ENCODE results near the gene ABCB9. TPM values are rescaled to one million over a fixed set of nuclear protein-coding genes. Genes with fewer than 3 reads are reported as not detected.
"Not testable (repeated sequence)": the region's sequence is repeated elsewhere in the genome, so short reads cannot be mapped to it uniquely, and the experiment has no call there.

Gene ABCB9
- total RNA-seq, 1 donor from 2014 or later = 4.1 TPM

DNA sequence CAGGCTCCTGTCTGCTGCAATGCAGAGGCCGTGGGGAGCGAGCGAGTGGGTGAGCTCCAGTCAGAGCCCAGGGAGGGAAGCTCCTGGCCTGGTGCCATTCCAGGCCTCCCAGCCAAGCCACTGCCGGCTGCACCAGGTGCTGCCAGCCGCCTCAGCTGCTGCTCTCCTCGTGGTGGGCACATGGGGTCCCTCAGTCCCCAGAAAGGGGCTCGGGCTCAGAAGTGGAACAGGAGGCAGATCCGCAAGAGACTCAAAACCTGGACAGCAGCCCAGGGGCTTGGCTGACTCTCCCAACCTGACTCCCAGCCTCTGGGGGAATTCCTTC is 2.4 kb downstream of the ABCB9 start:
- DNase-seq = peak; percentile 84

DNA sequence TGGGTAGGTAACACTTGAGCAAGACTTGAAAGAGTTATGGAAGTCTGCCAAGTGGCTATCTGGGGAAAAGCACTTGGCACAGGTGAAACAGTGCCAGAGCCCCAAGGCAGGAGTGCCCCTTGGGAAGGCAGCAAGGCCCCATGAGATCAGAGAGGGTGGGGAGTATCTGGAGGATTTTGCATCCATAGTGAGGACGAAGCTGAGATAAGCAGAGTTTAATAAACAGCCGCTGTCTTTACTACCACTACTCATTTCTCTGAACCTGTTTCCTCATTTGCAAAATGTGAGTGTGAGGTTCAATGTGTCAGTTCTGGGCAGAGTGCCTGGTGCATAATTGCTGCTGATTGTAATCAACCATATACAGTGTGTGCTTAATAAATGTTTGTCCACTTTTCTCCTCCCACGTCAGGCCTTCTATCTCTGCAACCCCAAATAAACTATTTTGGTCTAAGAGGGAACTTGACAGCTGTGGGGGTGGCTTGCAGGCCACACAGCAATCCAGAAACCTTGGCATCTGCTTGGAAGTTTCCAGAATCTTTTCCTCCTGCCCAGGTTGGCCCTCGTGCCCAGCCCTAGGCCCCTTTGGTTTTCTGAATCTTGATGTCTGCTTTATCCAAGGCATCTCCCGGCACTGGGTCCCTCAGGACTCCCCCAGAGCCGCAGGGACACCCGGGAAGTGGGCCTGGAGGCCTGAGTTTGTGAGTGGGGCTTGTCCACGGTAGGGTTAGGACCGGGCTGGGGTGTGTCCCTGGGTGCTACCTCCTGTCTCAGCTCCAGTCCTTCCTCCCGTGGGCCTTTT is 4.5 kb downstream of the ABCB9 start:
- no peak for DNase-seq

DNA sequence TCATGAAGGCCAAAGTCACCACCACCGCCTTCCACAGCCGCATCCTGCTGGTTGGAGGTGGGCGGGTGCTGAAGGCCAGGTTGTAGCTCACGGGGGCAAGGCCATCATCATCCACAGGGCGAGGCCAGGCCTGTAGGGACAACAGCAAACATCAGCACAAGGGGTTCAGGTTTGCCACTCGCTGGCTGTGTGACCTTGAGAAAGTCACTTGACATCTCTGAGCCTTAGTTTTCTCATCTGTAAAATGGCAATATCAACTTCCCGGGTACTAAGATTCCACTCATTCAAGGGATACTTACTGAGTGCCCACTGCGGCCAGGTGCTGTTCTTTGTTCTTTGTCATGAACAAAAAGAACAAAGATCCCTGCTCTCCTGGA is 6.1 kb downstream of the ABCB9 start:
- no peak for DNase-seq

DNA sequence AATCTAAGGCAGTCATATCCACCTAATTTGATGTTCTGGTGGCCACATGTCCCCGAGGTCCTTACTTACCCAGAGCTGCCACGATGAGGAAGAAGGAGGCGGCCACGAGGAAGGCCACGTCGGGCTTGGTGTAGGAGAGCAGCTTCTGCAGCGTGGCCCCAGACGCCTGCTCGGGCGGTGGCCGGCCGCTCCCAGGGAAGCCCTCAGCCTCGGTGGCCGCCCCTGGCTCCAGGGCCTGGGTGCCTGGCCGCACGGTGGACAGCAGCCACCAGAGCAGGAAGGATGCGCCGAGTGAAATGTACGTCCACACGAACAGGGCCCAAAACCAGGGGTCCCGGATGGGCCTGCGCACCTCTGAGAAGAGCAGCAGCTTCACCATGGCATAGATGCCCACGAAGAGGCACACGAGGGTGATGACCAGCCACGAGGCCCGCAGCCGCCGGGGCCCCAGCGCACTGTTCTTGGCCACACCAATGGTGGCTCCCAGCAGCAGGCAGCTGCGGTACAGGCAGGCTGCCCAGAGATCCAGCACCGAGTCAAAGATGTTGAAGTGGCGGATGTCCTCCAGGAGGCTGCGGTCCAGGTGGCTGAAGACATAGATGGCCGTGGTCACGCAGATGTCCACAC is 6.6 kb downstream of the ABCB9 start:
- no peak for DNase-seq

DNA sequence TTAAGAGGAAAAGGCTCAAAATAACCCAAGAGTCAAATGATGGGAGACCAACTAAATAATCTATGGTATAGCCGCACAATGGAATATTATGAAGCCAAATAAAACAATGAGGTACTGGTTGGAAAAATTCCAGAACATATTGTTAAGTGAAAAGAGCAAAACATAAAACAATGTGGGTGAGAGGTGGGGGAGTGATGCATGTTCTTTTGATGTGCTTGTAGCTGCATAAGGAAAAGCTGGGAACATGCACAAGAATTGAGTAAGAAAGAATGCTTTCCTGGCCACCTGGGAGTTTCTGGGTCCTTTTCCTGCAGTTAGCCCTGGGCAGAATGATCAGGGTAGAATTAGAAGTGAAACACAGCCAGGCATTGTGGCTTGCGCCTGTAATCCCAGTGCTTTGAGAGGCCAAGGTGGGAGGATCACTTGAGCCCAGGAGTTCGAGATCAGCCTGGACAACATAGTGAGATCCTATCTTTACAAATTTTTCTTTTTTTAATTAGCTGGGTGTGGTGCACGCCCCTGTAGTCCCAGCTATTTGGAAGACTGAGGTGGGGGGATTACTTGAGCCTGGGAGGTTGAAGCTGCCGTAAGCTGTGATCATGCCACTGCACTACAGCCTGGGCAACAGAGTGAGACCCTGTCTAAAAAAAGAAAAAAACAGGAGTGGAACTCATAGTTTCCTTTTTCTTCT is 7.9 kb downstream of the ABCB9 start:
- no peak for DNase-seq

DNA sequence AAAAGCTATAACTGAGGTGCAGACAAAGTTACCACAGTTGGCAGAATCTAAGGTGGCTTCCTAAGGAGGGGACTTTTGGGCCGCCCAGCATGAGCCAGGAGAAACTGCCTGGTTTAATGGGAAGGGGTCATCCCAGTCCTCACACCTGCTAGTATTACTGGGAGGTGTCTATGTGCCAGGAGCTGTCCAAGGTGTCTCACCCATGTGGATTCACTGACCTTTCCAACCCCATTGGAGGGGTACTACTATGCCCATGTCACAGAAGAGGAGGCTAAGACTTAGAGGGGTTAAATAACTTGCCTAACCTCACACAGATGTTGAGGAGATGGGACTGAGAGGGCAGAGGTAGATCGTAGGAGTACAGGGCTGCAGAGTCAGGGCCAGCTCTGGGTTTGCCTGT is 10.2 kb downstream of the ABCB9 start:
- DNase-seq = no peak

DNA sequence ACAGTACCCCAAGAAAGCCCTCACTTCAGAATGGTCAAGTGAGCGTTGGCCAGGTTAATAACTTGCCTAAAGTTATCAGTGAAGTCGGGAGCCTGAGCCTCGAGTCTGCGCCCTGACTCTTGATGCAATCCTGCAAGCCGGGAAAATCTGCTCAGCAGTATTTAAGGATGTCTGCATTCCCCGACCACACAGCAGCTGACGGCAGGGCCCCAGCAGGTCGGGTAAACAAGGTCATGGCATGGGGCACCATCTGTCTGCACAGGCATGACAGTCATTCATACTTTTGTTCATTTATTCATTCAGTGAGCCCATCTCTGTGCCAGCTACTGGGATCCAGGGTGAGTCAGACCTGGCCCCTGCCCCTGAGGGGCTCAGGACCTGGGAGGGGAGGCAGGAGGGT is 11.1 kb downstream of the ABCB9 start:
- peak; percentile 59 for DNase-seq

DNA sequence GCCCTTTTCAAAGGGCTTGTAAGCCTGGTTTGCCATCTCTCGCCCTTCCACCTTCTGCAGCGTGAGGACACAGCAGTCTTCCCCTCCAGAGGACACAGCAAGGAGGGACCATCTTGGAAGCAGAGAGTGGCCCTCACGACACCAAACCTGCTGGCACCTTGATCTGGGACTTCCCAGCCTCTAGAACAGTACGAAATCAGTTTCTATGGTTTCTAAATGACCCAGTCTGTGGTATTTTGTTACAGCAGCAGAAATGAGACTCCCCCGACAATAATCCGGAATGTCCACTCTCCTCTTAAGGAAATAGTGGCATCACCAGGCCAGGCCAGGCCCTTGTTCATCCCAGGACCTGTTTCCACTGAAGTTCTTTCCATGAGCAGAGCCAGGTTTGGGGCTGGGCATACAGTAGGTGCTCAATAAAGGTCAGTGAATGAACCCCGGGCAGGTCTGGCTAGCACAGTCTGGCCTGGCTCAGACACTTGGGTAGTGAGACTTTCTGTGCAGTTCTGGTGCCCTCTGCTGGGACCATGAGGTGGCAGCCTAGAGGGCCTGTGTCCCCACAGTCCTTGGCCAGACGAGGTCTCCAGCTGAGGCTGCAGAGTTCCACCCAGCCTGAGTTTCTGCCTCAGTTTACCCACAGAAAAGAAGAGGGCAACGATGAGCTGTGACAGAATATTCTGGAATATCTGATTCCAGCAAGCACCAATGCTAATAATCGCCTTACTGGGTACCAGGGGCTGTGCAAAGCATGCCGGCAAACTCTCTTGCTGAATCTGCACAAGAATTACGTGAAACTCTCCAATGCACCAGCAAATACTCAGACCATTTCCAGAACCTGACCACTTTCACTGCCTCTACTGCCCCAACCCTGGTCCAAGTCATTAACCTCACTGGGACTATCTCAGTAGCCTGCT is 14.0 kb downstream of the ABCB9 start:
- DNase-seq = peak; percentile 88

DNA sequence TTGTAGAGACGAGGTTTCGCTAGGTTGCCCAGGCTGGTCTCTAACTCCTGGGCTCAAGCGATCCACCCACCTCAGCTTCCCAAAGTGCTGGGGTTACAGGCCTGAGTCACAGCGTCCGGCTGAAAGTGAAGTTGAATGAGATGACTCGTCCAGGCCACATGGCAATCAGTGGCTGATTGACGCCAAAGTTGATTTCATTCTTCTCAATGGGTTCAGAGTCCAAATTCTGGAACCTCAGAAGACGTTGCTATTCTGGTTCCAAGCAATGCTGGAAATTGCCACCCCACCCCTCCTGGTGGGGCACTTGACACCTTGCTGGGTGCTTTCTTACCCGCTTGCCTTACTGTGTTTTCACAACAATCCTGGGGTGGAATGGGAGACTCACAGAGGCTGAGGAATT is 14.9 kb downstream of the ABCB9 start:
- no peak for DNase-seq

DNA sequence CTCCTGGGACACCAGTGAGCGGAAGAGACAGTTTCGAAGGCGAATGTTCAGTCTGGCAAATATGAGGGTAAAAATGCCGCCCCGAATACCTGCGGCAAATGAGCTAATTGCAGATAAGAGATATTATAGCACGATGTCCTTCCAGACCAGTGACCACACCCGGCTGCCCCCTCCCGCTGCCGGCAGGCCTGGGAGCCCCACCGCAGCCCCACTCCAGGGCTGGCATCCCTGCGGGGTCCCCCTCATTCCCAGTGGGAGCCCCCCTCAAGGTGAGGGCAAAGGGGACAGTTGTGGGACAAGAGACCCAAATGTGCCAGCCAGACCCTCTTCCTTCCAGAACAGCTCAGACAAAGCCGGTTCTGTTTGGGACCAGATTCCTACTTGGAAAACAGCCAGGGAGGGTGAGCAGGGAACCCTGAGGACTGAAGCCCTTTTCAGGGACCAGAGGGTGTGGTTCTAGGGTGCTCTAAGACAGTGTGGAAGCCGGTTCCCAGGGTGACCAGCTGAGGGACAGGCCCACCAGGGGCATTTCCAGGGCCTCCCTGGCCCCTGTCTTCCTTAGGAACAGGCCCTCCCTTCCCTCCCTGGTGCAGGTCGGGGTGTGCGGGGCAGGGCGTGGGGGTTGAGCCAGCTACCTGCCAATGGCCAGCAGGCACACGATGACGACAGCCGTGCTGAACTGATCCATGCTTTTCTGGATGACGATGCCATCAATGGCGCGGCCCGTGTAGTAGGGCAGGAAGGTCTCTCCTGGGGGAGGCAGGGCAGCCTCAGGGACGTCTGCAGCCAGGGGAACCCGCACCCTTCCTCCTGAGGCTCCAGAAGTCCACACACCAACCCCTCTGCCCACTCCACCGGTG is 16.2 kb downstream of the ABCB9 start:
- DNase-seq = no peak

DNA sequence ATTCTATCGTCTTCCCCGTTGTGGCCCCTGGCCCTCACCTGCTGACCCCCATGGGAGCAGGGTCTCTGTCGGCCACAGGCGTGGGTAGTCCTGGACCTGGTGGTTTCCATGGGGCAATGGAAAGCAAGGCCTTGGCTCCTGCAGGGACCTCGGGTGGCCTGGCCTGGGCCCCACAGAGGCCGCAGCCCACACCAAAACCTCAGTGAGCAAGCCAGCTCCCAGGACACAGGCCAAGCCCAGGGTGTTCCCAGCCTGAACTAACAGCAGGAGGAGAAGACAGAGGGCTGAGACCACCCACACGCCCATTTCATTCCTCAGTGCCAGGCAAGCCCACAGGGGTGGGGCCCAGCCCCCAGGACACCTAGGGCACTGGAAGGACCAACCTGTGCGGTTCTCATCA is 16.9 kb downstream of the ABCB9 start:
- no peak for DNase-seq

DNA sequence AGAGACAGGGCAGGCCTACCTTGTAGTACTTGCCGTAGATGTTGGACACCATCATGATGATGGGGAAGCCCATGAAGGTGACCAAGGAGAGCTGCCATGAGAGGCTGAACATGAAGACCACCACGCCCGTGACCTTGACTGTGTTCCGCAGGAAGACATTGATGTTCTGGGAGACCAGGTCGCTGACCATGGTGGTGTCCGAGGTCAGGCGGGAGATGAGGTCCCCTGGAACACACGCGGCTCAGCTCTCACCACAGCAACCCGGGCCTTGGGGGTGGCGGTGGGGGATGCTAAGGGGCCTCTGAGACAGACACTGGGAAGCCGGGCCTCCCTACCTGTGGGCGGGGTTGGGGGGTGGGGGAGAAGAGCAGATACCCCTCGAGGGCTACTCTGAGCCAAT is 17.7 kb downstream of the ABCB9 start:
- no peak for DNase-seq

DNA sequence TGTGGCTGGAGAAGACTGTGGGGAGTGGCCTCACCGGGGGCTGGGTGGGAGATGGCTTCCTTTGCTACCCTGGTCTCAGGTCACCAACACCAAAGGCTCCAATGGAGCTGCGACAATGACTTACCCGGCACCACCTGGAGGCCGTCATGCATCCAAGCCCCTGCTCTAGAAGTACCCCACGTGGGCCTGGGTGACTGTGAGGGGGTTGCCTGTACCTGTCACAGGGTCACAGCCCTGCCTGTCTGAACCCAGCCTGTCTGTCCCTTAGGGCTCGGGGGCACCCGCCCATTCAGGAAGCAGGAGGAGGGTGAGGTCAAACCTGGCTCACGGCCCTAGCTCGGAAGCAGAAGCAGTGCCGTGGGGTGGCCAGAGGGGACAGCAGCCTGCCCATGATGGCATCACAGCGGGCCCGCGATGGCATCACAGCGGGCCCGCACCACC is 18.9 kb downstream of the ABCB9 start:
- no peak for DNase-seq

DNA sequence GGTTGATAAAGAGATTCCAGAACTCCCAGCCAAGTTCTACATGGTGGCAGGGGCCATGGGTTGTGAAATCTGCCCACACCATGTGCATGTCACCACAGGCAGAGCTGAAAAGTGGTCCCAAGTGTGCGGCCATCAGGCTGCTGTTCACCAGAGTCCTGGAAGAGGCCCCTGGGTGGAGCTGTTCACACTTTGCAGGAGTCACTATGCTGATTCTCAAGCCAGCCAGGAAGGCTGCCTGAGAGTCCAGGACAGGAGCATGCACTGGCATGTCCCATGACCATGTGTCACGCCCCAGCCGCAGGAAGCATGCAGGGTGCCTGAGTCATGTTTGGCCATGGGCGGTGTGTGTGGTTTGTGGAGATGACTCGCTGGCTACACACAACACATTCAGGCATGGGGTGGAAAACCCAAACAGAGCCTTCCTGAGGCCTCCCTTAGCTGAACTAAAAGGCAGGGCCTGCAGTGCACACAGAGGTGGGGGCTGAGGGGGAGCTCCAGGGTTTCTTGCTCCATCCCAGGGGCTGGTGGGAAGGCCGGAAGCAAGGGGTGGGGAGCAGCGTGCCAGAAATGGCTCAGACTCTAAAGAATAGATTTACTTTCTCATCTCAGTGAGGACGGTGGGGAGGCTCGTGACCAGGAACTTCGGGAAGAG is 19.4 kb downstream of the ABCB9 start:
- peak; percentile 57 for DNase-seq

DNA sequence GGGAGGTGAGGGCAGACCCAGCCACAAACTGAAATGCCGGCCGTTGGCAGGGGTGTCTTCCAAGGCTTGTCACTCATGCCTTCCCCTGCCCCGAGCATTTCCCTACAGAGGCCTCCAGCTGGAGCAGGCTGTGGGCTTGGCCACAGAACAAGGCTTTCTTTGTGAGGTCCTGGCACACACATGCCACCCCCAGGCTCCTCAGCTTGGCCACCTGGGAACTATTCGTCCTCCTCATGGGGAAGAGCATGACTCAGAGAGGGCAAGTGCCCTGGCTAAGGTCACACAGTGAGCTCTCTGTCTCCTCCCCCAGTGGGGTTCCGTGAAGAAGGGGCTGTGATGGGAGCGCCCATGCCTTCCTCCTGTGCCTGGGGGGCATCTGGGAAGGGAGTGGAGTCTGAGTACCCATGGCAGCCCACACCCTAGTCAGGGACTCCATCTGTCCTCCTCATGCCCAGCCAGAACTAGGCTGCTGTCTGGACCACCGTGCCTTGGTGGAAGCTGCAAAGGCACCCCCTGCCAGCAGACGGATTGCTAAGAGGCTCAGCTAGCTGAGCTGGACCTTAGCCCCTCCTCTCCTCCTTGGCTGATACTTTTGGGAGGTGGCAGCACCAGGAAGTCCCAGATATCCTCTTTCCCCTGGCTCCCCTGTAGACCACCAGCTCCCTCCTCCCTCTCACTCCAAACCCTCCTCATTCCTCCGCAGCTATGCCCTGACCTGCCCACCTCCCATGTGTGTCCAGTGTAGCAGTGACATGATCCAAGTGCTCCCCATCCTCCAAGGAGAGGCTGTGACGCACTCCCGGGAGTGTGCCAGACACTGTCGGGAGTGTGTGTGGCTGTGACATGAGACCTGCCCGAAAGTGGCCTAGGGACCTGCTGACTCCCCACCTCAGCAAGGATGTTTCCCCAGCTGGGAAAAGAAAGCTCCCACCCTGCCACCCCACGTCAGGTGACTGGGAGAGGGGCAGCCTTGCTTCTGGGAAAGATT is 21.4 kb downstream of the ABCB9 start:
- DNase-seq = peak; percentile 83

DNA sequence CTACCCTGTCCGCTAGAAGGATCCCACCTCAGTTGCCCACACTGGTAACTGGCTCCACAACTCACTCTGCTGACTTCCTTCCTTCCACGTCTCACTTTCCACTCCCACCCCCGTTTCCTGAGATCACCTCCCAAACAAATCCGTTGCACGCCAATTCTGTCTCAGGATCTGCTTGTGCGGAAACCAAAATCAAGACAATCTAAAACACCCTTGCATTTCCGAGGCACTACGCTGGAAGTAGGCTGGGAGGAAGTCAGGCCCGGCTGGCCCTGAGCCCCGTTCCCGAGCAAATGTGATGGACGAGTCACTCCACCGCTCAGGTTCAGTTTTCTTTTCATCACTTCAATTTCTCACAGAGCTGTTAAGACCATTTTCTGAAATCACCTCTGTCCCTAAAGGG is 23.1 kb downstream of the ABCB9 start:
- no peak for DNase-seq

DNA sequence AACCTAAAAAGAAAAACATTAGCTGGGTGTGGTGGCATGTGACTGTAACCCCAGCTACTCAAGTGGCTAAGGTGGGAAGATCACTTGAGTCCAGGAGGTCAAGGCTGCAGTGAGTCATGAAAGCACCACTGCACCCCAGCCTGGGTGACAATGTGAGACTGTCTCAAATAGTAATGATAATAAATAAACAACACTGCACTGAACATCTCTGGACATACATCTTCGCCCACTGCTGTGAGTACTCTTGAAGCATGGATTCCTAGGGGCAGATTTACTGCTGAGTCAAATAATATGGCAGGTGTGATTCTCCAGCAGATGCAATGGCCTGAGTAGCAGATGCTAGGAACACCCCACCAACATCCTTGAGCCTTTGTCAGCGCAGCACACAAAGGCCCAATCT is 23.6 kb downstream of the ABCB9 start:
- no peak for DNase-seq

DNA sequence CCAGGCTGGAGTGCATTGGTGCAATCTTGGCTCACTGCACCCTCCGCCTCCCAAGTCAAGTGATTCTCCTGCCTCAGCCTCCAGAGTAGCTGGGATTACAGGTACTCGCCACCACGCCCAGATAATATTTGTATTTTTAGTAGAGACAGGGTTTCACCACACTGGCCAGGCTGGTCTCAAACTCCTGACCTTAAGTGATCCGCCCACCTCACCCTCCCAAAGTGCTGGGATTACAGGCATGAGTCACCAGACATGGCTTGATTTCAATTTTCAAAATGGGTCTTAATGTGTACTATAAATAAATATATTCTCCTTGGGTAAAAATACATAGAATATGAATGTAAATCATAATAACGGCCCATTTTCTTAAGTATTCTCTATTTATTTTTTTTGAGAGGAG is 24.9 kb downstream of the ABCB9 start:
- DNase-seq = not testable (repeated sequence)

DNA sequence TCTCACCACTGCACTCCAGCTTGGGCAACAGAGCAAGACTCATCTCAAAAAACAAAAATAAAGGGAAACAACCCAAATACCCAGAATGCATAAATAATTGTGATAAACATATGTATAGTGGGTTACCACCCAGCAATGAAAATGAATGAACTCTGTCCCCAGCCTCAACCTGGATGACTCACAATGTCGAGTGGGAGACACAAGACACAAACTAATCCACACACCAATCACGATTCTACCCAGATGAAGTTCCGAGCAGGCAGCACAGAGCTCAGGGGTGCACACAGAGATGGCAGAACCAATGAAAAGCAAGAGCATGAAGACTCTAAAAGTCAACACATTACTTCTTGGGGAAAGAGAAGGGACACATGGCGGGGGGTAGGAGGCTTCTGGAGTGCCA is 27.1 kb downstream of the ABCB9 start:
- DNase-seq = no peak

DNA sequence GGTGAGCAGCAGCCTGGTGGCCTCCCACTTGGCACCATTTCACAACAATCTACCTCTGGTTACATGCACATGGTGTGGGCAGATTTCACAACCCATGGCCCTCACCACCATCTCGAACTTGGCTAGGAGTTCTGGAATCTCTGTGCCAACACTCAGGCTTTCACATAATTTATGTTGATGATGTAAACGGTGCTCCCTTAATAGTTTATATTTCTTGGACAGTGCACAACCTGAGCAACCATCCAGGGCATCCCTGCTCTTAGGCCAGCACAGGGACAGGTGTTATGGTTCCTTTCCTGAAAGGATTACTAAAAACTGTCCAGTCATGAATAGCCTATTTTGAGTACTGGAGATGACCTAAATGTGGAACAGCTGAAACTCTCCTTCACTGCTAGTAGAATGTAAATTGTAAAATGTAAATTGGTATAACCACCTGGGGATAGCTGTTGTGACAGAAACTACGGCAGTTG is 28.6 kb downstream of the ABCB9 start:
- no peak for DNase-seq
